ENCODE data around the gene SNX7.

Gene SNX7

GRCh38 chr1:98661544-98662355 lies at the start of gene SNX7:
Gene SNX7, plus strand, starts transcription at chr1:98661721. Its CDS starts 11 bp downstream, at chr1:98661732.
- DNase-seq (ENCODE audit: low spot score), result peak; percentile 64

- DNase-seq (ENCODE audit: low spot score), result no peak
These were observed 24.2 kb upstream of the SNX7 start for GRCh38 chr1:98637316-98637715.

GRCh38 chr1:98638185-98638584 lies 23.3 kb upstream of the SNX7 start:
- DNase-seq (ENCODE audit: low spot score), result no peak

GRCh38 chr1:98644510-98644909 lies 17.0 kb upstream of the SNX7 start:
- no peak for DNase-seq (ENCODE audit: low spot score)

- DNase-seq (ENCODE audit: low spot score), result no peak
These were observed 10.3 kb upstream of the SNX7 start for GRCh38 chr1:98651116-98651632.

- no peak for DNase-seq (ENCODE audit: low spot score)
These were observed 8.4 kb upstream of the SNX7 start for GRCh38 chr1:98653123-98653522.

- DNase-seq (ENCODE audit: low spot score), result no peak
These were observed 1.6 kb upstream of the SNX7 start for GRCh38 chr1:98659879-98660278.

GRCh38 chr1:98660940-98661543 lies 479 bp upstream of the SNX7 start:
- peak; percentile 13 for DNase-seq (ENCODE audit: low spot score)

GRCh38 chr1:98662356-98662670 lies 792 bp downstream of the SNX7 start:
- no peak for DNase-seq (ENCODE audit: low spot score)

- no peak for DNase-seq (ENCODE audit: low spot score)
These were observed 7.2 kb downstream of the SNX7 start for GRCh38 chr1:98668733-98669132.

- DNase-seq (ENCODE audit: low spot score), result no peak
These were observed 8.1 kb downstream of the SNX7 start for GRCh38 chr1:98669355-98670296.

GRCh38 chr1:98672189-98672588 lies 10.7 kb downstream of the SNX7 start:
- no peak for DNase-seq (ENCODE audit: low spot score)

- no peak for DNase-seq (ENCODE audit: low spot score)
These were observed 12.7 kb downstream of the SNX7 start for GRCh38 chr1:98674075-98674781.

- DNase-seq (ENCODE audit: low spot score), result no peak
These were observed 13.8 kb downstream of the SNX7 start for GRCh38 chr1:98675282-98675681.

- no peak for DNase-seq (ENCODE audit: low spot score)
These were observed 15.8 kb downstream of the SNX7 start for GRCh38 chr1:98677288-98677687.

- DNase-seq (ENCODE audit: low spot score), result no peak
These were observed 20.3 kb downstream of the SNX7 start for GRCh38 chr1:98681812-98682211.

- DNase-seq (ENCODE audit: low spot score), result no peak
These were observed 26.7 kb downstream of the SNX7 start for GRCh38 chr1:98688110-98688739.

- no peak for DNase-seq (ENCODE audit: low spot score)
These were observed 29.1 kb downstream of the SNX7 start for GRCh38 chr1:98690576-98690975.

- no peak for DNase-seq (ENCODE audit: low spot score)
These were observed 31.0 kb downstream of the SNX7 start for GRCh38 chr1:98692482-98692881.

GRCh38 chr1:98693385-98693784 lies 31.9 kb downstream of the SNX7 start:
- DNase-seq (ENCODE audit: low spot score), result no peak

GRCh38 chr1:98696077-98696476 lies 34.6 kb downstream of the SNX7 start:
- no peak for DNase-seq (ENCODE audit: low spot score)
